ENCODE data around the gene ABCC12.

The ABCC12 gene

DNA sequence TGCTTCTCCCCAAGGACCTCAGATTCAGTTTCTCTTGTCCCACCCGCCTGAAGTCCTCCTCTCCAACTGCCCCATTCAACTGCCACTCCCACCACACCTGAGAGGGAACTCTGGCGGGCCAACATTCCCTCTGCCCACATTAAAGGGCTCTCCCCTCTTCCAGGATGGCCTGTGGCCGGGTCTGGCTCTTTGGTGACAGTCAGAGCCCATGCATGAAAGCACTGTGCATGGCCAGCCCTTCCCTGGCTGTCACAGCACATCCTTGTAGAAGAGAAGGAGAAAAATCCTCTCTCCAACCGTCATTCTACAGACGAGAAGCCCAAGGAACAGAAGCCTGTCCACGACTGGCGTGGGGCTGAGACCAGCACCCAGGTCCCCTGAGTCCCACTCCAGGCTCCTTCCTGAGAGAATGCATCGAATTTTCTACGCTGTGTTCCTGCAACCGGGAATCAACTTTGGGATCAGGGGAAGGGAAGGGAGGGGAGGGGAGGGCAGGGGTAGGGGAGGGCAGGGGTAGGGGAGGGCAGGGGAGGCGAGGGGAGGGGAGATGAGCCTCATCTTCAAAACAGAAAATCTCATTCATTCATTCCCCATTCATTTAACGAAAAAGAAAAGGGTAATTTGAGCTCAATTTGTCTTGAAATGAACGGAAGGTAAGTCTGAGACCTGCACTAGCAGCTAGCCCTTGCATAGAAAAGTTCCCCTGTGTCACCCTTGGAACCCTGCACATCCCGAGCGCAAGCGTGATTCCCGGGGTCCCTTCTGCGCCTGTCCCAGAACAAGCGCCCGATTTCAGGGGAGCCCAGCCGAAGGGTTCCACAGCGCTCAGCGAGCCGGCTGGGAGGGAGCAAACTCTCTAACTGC, at the start of gene ABCC12:
TSS of gene ABCC12 (minus strand) at position 68 of the 864 bp plus-strand sequence. CDS start 9,569 bp downstream, outside the sequence.
- TF ChIP-seq, protein P1, sequence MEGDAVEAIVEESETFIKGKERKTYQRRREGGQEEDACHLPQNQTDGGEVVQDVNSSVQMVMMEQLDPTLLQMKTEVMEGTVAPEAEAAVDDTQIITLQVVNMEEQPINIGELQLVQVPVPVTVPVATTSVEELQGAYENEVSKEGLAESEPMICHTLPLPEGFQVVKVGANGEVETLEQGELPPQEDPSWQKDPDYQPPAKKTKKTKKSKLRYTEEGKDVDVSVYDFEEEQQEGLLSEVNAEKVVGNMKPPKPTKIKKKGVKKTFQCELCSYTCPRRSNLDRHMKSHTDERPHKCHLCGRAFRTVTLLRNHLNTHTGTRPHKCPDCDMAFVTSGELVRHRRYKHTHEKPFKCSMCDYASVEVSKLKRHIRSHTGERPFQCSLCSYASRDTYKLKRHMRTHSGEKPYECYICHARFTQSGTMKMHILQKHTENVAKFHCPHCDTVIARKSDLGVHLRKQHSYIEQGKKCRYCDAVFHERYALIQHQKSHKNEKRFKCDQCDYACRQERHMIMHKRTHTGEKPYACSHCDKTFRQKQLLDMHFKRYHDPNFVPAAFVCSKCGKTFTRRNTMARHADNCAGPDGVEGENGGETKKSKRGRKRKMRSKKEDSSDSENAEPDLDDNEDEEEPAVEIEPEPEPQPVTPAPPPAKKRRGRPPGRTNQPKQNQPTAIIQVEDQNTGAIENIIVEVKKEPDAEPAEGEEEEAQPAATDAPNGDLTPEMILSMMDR (IDR thresholded peaks at IDR 0.05; ENCODE audit: control insufficient read depth, extremely low read depth, insufficient read depth): no peak
- no peak within 1 kb of the TSS for H3K4me3 ChIP-seq (ENCODE audit: low read depth, low read length)
- DNase-seq (ENCODE audit: low read depth): no peak

DNA sequence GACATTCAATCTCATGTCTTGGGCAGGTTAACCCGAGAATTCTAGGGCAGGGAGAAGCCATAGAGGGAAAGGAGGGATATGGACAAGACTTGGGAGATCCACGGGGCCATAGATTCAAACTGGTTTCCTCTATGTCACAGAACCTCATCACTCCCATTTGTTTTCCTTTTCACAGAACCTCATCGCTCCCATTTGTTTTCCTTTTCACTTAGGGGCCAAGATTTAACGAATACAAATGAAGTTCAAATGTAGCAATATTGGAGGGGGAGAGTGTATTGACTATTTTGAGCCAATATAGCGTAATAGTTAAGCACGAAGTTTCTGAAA, 49.0 kb upstream of the ABCC12 start:
- TF ChIP-seq, protein P1 (IDR thresholded peaks at IDR 0.05; ENCODE audit: control insufficient read depth, extremely low read depth, insufficient read depth): no peak
- no peak for DNase-seq (ENCODE audit: low read depth)
- no peak overlapping the region for H3K4me3 ChIP-seq (ENCODE audit: low read depth, low read length)

DNA sequence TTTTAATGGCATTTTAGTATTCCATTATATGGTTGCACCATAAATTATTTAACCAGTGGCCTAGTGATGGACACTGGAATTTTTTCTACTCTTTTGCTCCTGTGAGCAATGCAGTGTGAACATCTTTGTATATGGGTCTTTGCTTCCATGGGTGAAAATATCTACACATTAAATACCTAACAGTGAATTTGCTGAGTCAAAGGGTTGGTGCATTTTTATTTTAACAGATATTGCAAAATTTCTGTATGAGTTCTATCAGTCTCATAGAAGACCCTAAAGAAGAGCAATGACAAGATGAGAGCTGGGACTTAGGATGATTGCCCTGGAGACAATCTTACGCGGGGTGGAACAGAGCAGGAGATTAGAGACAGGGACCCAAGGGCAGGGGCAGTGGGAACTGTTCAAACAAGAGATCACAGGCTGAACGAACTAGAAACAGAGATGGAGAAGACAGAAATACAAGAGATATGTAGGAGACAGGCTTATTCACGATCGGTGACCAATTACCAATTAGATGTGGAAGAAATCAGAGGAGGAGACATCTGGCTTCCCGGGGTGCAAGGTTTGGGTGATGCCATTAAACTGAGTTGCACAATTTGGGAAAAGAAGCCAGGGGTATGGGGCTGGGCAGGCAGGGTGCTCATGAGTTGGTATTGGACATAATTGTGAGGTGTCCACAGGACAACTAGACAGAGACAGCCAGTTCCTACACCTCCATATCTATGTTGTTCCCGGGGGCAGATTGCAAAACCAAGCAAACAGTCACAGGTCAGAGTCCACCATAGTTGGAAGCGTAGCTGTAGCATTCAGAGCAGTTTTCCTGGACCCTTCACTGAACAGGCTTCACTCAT, 48.4 kb upstream of the ABCC12 start:
- H3K4me3 ChIP-seq (ENCODE audit: low read depth, low read length): no peak overlapping the region
- TF ChIP-seq, protein P1 (IDR thresholded peaks at IDR 0.05; ENCODE audit: control insufficient read depth, extremely low read depth, insufficient read depth): no peak
- DNase-seq (ENCODE audit: low read depth): no peak

DNA sequence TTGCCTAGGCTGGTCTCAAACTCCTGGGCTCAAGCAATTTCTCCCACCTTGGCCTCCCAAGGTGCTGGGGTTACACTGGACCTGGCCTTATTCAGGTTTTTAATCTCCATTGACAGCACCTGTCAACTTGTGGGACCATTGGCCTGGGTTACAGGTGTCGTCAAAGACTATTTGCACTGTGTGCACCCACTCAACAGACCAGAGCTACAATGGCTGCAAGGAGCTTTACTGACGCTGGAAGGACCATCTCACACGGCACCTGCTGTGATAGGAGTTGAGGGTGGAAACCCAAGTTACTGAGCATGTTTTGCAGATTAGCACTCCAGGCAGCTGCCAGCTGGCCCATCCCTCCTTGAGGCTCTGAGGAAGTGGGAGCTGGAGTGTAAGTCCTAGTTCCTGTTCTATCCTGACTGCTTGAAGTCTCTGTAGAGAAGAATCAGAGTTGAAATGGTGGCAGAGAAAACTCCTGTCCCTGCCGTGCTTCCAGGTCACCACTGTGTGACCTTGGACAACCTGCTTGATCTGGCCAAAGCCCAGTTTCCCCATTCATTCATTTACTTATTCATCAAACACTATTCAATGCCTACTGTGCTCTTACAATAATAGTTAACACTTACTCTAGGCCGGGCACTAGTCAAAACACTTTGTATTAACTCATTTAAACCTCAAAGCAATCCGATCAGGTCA, 45.9 kb upstream of the ABCC12 start:
- TF ChIP-seq, protein P1 (IDR thresholded peaks at IDR 0.05; ENCODE audit: control insufficient read depth, extremely low read depth, insufficient read depth): no peak
- no peak for DNase-seq (ENCODE audit: low read depth)
- no peak overlapping the region for H3K4me3 ChIP-seq (ENCODE audit: low read depth, low read length)

DNA sequence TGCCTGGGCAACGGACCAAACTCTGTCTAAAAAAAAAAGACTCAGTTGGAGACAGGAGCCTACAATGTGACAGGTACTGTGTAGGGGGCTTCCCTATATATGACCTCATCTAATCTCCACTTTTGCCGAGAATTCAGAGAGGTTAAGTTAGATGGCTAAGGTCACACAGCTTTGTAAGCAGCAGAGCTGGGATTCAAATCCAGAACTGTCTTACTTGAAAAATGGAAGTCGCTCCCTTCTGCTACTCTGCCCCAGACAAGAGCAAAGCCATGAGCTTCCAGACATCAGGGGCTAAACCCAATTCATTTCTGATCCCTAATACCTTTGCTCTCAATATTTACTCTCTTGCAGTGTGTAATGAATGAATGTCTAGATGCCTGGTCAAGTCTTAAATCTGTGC, 41.5 kb upstream of the ABCC12 start:
- no peak overlapping the region for H3K4me3 ChIP-seq (ENCODE audit: low read depth, low read length)
- DNase-seq (ENCODE audit: low read depth): no peak
- TF ChIP-seq, protein P1 (IDR thresholded peaks at IDR 0.05; ENCODE audit: control insufficient read depth, extremely low read depth, insufficient read depth): no peak

DNA sequence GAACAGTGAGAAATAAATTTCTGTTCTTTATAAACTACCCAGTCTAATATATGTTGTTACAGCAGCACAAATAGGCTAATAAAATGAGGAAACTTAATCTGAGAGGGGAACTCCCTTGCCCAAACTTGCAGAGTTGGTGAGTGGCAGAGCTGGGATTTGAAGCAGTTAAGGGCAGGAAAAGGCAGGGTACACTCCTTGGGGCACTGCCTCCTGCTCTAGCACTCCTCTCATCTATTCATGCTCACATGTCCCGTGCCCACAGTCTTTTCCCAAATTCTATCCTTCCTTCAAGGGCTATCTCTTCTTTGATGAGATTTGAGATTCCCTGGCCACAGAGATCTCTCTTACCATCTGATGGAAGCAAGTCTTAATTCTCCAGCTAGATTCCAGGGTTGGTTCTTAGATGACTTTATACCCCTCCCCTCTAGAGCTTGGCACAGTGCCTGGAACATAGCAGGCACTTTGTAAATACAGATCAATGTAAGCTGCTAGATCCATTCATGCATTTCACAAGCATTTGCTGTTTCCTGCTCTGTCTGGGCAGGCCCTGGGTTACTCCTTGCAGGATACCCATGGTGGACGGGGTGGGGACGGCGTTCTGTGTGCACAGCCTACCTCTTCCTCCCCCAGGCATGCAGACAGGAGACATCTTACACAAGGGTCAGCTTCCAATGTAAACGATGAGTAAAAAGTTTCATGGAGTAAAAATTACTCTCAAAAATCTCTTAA, 39.2 kb upstream of the ABCC12 start:
- TF ChIP-seq, protein P1 (IDR thresholded peaks at IDR 0.05; ENCODE audit: control insufficient read depth, extremely low read depth, insufficient read depth): no peak
- peak; percentile 59 for DNase-seq (ENCODE audit: low read depth)

More for the DNA sequence above, 39.2 kb upstream of the ABCC12 start:
- no peak overlapping the region for H3K4me3 ChIP-seq (ENCODE audit: low read depth, low read length)
